ENCODE data around the gene ADAMTS3.

ADAMTS3 gene

GRCh38 chr4:72442715-72443114 is 126.3 kb downstream of the ADAMTS3 start:
- no peak for ATAC-seq
- TF ChIP-seq ARNTL (CRISPR knock-in tag; IDR thresholded peaks at IDR 0.05; ENCODE audit: borderline replicate concordance, low read depth) (no peak), ESRRG (CRISPR knock-in tag; IDR thresholded peaks at IDR 0.05) (no peak), ZNF70 (CRISPR knock-in tag; IDR thresholded peaks at IDR 0.05) (no peak), ZFP30 (CRISPR knock-in tag; IDR thresholded peaks at IDR 0.05) (no peak), RARB (CRISPR knock-in tag; IDR thresholded peaks at IDR 0.05) (no peak), GLIS3 (CRISPR knock-in tag; IDR thresholded peaks at IDR 0.05) (no peak), POU6F1 (CRISPR knock-in tag; IDR thresholded peaks at IDR 0.05; ENCODE audit: borderline replicate concordance, low read depth) (no peak), PATZ1 (CRISPR knock-in tag; IDR thresholded peaks at IDR 0.05; ENCODE audit: borderline replicate concordance) (no peak), ZC3H10 (CRISPR knock-in tag; IDR thresholded peaks at IDR 0.05) (no peak)
- TF ChIP-seq, protein P1, sequence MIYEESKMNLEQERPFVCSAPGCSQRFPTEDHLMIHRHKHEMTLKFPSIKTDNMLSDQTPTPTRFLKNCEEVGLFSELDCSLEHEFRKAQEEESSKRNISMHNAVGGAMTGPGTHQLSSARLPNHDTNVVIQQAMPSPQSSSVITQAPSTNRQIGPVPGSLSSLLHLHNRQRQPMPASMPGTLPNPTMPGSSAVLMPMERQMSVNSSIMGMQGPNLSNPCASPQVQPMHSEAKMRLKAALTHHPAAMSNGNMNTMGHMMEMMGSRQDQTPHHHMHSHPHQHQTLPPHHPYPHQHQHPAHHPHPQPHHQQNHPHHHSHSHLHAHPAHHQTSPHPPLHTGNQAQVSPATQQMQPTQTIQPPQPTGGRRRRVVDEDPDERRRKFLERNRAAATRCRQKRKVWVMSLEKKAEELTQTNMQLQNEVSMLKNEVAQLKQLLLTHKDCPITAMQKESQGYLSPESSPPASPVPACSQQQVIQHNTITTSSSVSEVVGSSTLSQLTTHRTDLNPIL (CRISPR knock-in tag; IDR thresholded peaks at IDR 0.05; ENCODE audit: low read depth): no peak
- TF ChIP-seq, protein P2, sequence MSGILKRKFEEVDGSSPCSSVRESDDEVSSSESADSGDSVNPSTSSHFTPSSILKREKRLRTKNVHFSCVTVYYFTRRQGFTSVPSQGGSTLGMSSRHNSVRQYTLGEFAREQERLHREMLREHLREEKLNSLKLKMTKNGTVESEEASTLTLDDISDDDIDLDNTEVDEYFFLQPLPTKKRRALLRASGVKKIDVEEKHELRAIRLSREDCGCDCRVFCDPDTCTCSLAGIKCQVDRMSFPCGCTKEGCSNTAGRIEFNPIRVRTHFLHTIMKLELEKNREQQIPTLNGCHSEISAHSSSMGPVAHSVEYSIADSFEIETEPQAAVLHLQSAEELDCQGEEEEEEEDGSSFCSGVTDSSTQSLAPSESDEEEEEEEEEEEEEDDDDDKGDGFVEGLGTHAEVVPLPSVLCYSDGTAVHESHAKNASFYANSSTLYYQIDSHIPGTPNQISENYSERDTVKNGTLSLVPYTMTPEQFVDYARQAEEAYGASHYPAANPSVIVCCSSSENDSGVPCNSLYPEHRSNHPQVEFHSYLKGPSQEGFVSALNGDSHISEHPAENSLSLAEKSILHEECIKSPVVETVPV (CRISPR knock-in tag; IDR thresholded peaks at IDR 0.05): no peak

GRCh38 chr4:72442147-72442546 is 126.9 kb downstream of the ADAMTS3 start:
- no peak for ATAC-seq
- TF ChIP-seq TSHZ2 (CRISPR knock-in tag; IDR thresholded peaks at IDR 0.05): no peak
- no peak for TF ChIP-seq ZFP30 (CRISPR knock-in tag; IDR thresholded peaks at IDR 0.05)
- TF ChIP-seq ISL1 (CRISPR knock-in tag; IDR thresholded peaks at IDR 0.05): no peak
- no peak for TF ChIP-seq RARB (CRISPR knock-in tag; IDR thresholded peaks at IDR 0.05)
- TF ChIP-seq PATZ1 (CRISPR knock-in tag; IDR thresholded peaks at IDR 0.05; ENCODE audit: borderline replicate concordance): no peak
- TF ChIP-seq, protein P1 (CRISPR knock-in tag; IDR thresholded peaks at IDR 0.05; ENCODE audit: low read depth): no peak
- TF ChIP-seq ZC3H10 (CRISPR knock-in tag; IDR thresholded peaks at IDR 0.05): no peak
- no peak for TF ChIP-seq TCF4 (CRISPR knock-in tag; IDR thresholded peaks at IDR 0.05; ENCODE audit: borderline replicate concordance)
- no peak for TF ChIP-seq ZNF565 (CRISPR knock-in tag; conservative IDR thresholded peaks at IDR 0.05; ENCODE audit: low read depth)
- TF ChIP-seq PPARA (CRISPR knock-in tag; IDR thresholded peaks at IDR 0.05; ENCODE audit: borderline replicate concordance): no peak
- TF ChIP-seq BACH2 (CRISPR knock-in tag; IDR thresholded peaks at IDR 0.05; ENCODE audit: borderline replicate concordance): no peak
- no peak for TF ChIP-seq SNAI2 (CRISPR knock-in tag; IDR thresholded peaks at IDR 0.05)
- TF ChIP-seq TOX (CRISPR knock-in tag; IDR thresholded peaks at IDR 0.05; ENCODE audit: borderline replicate concordance): no peak
- no peak for TF ChIP-seq ZNF8 (CRISPR knock-in tag; IDR thresholded peaks at IDR 0.05)
- TF ChIP-seq, protein P2 (CRISPR knock-in tag; IDR thresholded peaks at IDR 0.05): no peak

Measured in SK-N-SH treated with all-trans-retinoic acid at 6 μM for 48 hours (cell line).